GM19455 (cell line): ENCODE data around the gene FAM171A1.
"Not testable (repeated sequence)": the region's sequence is repeated elsewhere in the genome, so short reads cannot be mapped to it uniquely, and the experiment has no call there.

Experiments
- ATAC-seq: cut with Tn5 transposase; IDR thresholded peaks from one replicate; pipeline ENCODE4 v1.9.1; 2021; ENCODE audit not compliant: unreplicated experiment

FAM171A1 gene

GRCh38 chr10:15346440-15347141 lies 24.5 kb downstream of the FAM171A1 start:
- no peak for ATAC-seq

GRCh38 chr10:15345450-15345849 lies 25.6 kb downstream of the FAM171A1 start:
- ATAC-seq, result no peak

- ATAC-seq, result no peak
Observed at GRCh38 chr10:15344876-15345285, 26.2 kb downstream of the FAM171A1 start.

- no peak for ATAC-seq
Observed at GRCh38 chr10:15344256-15344875, 26.7 kb downstream of the FAM171A1 start.

- no peak for ATAC-seq
Observed at GRCh38 chr10:15342970-15343369, 28.1 kb downstream of the FAM171A1 start.

- ATAC-seq, result no peak
Observed at GRCh38 chr10:15341502-15342128, 29.5 kb downstream of the FAM171A1 start.

- ATAC-seq, result no peak
Observed at GRCh38 chr10:15339892-15340291, 31.2 kb downstream of the FAM171A1 start.

GRCh38 chr10:15337441-15337923 lies 33.6 kb downstream of the FAM171A1 start:
- ATAC-seq, result not testable (repeated sequence)

- no peak for ATAC-seq
Observed at GRCh38 chr10:15336211-15336610, 34.9 kb downstream of the FAM171A1 start.

GRCh38 chr10:15335508-15335907 lies 35.6 kb downstream of the FAM171A1 start:
- no peak for ATAC-seq

- no peak for ATAC-seq
Observed at GRCh38 chr10:15334650-15335323, 36.3 kb downstream of the FAM171A1 start.

- no peak for ATAC-seq
Observed at GRCh38 chr10:15333909-15334649, 37.0 kb downstream of the FAM171A1 start.

GRCh38 chr10:15333181-15333580 lies 37.9 kb downstream of the FAM171A1 start:
- not testable (repeated sequence) for ATAC-seq

- ATAC-seq, result no peak
Observed at GRCh38 chr10:15331461-15331860, 39.6 kb downstream of the FAM171A1 start.

- no peak for ATAC-seq
Observed at GRCh38 chr10:15329437-15329836, 41.7 kb downstream of the FAM171A1 start.

GRCh38 chr10:15325944-15326284 lies 45.2 kb downstream of the FAM171A1 start:
- ATAC-seq, result no peak

- ATAC-seq, result no peak
Observed at GRCh38 chr10:15325243-15325943, 45.7 kb downstream of the FAM171A1 start.

GRCh38 chr10:15324611-15325010 lies 46.5 kb downstream of the FAM171A1 start:
- no peak for ATAC-seq

GRCh38 chr10:15324113-15324512 lies 47.0 kb downstream of the FAM171A1 start:
- ATAC-seq, result no peak

- ATAC-seq, result no peak
Observed at GRCh38 chr10:15322356-15322755, 48.7 kb downstream of the FAM171A1 start.
